HL-60 (cell line): ENCODE data around the gene CCR1.

Experiments
- DNase-seq, 2 experiments: peaks; one replicate each; pipeline ENCODE4 v3.0.0-alpha.2; 2010 to 2020; ENCODE audit warnings: low read depth in 1 of 2, low spot score in 1 of 2
- H3K27ac ChIP-seq: fragments of 250-450 bp; sonication (Bioruptor Pico); replicated peaks from 2 replicates; pipeline ENCODE4 v1.5.1; 2020; ENCODE audit warnings: mild to moderate bottlenecking, moderate library complexity
- H3K27me3 ChIP-seq: fragments of 250-450 bp; sonication (Bioruptor Pico); 2 replicates; pipeline ENCODE4 v1.5.1; 2021; ENCODE audit warnings: mild to moderate bottlenecking, moderate library complexity; ENCODE audit not compliant: insufficient read depth, poor library complexity, severe bottlenecking
- H3K4me3 ChIP-seq: replicated peaks from 2 replicates; pipeline ENCODE4 v1.5.1; 2011; ENCODE audit warnings: mild to moderate bottlenecking, control low read depth, low read length; ENCODE audit not compliant: insufficient read depth
- GABPA ChIP-seq: IDR thresholded peaks from 2 replicates; pipeline ENCODE4 v1.6.1; 2012; ENCODE audit warnings: low read depth
- POLR2AphosphoS5 ChIP-seq: IDR thresholded peaks from 2 replicates; pipeline ENCODE4 v1.6.1; 2012; ENCODE audit warnings: low read depth
- REST ChIP-seq: IDR thresholded peaks from 2 replicates; pipeline ENCODE4 v1.6.1; 2012; ENCODE audit warnings: low read depth; ENCODE audit not compliant: insufficient replicate concordance
- SPI1 ChIP-seq: IDR thresholded peaks from 2 replicates; pipeline ENCODE4 v1.6.1; 2012; ENCODE audit warnings: low read depth, mild to moderate bottlenecking, borderline replicate concordance
- TF ChIP-seq, protein P1 (sequence below): IDR thresholded peaks from one replicate; pipeline ENCODE4 v1.5.1; 2011; ENCODE audit warnings: low read length, control low read depth, inconsistent platforms; ENCODE audit not compliant: insufficient read depth

Gene CCR1

GRCh38 chr3:46238386-46238785 is 30.3 kb upstream of the CCR1 start:
- TF ChIP-seq, protein P1, sequence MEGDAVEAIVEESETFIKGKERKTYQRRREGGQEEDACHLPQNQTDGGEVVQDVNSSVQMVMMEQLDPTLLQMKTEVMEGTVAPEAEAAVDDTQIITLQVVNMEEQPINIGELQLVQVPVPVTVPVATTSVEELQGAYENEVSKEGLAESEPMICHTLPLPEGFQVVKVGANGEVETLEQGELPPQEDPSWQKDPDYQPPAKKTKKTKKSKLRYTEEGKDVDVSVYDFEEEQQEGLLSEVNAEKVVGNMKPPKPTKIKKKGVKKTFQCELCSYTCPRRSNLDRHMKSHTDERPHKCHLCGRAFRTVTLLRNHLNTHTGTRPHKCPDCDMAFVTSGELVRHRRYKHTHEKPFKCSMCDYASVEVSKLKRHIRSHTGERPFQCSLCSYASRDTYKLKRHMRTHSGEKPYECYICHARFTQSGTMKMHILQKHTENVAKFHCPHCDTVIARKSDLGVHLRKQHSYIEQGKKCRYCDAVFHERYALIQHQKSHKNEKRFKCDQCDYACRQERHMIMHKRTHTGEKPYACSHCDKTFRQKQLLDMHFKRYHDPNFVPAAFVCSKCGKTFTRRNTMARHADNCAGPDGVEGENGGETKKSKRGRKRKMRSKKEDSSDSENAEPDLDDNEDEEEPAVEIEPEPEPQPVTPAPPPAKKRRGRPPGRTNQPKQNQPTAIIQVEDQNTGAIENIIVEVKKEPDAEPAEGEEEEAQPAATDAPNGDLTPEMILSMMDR, result no peak
- no peak for TF ChIP-seq POLR2AphosphoS5
- no peak for TF ChIP-seq SPI1
- no peak for TF ChIP-seq REST
- TF ChIP-seq GABPA, result no peak
- Histone ChIP-seq H3K4me3 (no peak overlapping the region), H3K27ac (no peak overlapping the region), H3K27me3 (no peaks in the 10 kb centered on the region)
- DNase-seq, result no peak

- H3K27me3 ChIP-seq, result no peaks in the 10 kb centered on the region
- H3K27ac ChIP-seq, result peak overlapping the region; percentile 11
- TF ChIP-seq POLR2AphosphoS5, result no peak
- TF ChIP-seq REST, result no peak
- TF ChIP-seq, protein P1, result no peak
- no peak for TF ChIP-seq GABPA
- peak; percentile 65; the same call in 1 of the 2 replicates for TF ChIP-seq SPI1
- H3K4me3 ChIP-seq, result no peak overlapping the region
- DNase-seq, result peak in 1 of 2 experiments; percentile 47
These were observed 28.4 kb upstream of the CCR1 start for GRCh38 chr3:46236294-46237054.

DNA sequence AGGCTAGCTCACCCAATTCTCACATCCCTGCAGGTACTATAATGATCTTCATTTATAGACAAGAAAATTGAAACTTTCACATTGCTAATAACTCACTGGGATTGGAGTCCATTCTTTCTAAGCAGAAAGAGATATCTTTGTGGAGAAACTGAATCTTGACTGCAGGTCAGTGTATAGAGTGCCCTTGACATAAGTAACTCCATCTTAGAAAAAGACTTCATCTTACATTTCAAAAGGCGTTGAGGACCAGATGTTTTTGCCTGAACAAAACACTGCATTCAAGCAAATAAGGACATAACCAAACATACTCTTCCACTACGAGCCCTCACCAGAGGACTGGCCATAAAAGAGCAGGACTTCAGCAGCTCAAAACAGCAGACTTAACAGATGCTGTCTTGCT is 27.3 kb upstream of the CCR1 start:
- H3K4me3 ChIP-seq, result no peak overlapping the region
- no peaks in the 10 kb centered on the region for H3K27me3 ChIP-seq
- H3K27ac ChIP-seq, result no peak overlapping the region
- DNase-seq, result no peak
- no peak for TF ChIP-seq POLR2AphosphoS5
- no peak for TF ChIP-seq GABPA
- no peak for TF ChIP-seq SPI1
- TF ChIP-seq, protein P1, result no peak
- no peak for TF ChIP-seq REST
